ENCODE data around the gene RHOC. TPM values are rescaled to one million over a fixed set of nuclear protein-coding genes. Genes with fewer than 3 reads are reported as not detected.

Gene RHOC
- total and polyA plus RNA-seq, 4 experiments from 2014 or later, result 6.1 to 26.4 (median 12.4) TPM

DNA sequence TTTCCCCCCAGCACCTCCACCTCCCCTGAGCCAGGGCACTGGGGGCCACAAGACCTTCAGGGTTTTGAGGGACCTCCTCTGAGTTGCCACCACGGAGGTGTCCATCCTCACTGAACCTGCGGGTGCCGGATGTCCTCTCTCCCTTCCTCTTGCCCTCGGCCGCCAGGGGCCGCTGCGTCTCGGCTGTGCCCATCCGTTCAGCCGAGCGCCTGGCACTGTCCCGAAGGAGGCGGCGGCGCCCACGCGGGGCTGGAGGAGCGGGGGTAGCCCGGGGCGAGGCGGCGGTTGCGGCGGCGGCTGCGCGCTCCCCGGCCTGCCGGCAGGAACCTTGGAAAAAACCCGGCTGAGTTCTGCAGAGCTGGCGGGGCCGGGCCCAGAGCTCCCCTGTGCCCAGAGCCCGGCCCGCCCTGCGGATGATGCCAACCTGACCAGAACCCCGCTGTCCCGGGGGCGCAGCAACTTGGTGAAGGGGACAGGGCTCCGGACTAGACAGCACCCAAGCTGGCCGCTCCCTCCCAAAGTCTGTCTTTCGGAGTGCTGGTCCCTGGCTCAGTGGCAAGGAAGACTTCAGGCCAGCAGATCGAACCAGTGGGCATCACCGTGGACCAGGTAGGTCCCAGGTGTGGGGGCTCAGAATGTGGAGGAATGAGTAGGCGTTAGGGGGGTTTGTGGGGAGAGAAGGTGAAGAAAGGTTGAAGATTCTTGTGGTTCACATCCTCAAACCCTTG, 11.9 kb upstream of the RHOC start:
- peak; percentile 62 to 68 (median 65) for DNase-seq
- Histone ChIP-seq H3K9me3 (ENCODE audit: control insufficient read depth in 1 of 2, low read length in 2 of 2) (no peaks in the 10 kb centered on the region), H3K4me3 (ENCODE audit: low read length in 2 of 2) (no peak overlapping the region), H3K36me3 (ENCODE audit: insufficient read depth, low read length) (no peaks in the 10 kb centered on the region), H3K27me3 (ENCODE audit: insufficient read depth, low read length) (peaks cover 11% of the 10 kb centered on the region), H3K4me1 (ENCODE audit: insufficient read depth, low read length) (peaks cover 26% of the 10 kb centered on the region), H3K27ac (ENCODE audit: low read depth, low read length) (no peak overlapping the region)
- ChIA-PET POLR2A (ENCODE audit: partially characterized antibody) (no interaction called here), CTCF (ENCODE audit: partially characterized antibody) (interaction anchor here (0.6 to 6.8 kb wide), 22 partner anchors 7 to 1031 kb away, joined by 3 to 66 read pairs (median 4); partner anchors contain the start of genes LRIG2 and RHOC)
- Mint-ChIP-seq H3K36me3 (no peaks in the 10 kb centered on the region), H3K27me3 (peaks cover 7% of the 10 kb centered on the region in 2 donors), H3K9me3 (no peaks in the 10 kb centered on the region), H3K4me1 (peaks cover 15 to 39% (median 26%) of the 10 kb centered on the region in 4 donors), H3K27ac (peak overlapping the region in 1 of 7 donors; percentile 42), H3K4me3 (peak overlapping the region in 3 of 8 donors; percentile 62 to 83 (median 70))
- intact Hi-C loops (cut with micrococcal nuclease), result loop anchor here (5.0 kb wide), 1 partner anchor 673 kb away; the partner anchor contains the start of gene MAGI3

DNA sequence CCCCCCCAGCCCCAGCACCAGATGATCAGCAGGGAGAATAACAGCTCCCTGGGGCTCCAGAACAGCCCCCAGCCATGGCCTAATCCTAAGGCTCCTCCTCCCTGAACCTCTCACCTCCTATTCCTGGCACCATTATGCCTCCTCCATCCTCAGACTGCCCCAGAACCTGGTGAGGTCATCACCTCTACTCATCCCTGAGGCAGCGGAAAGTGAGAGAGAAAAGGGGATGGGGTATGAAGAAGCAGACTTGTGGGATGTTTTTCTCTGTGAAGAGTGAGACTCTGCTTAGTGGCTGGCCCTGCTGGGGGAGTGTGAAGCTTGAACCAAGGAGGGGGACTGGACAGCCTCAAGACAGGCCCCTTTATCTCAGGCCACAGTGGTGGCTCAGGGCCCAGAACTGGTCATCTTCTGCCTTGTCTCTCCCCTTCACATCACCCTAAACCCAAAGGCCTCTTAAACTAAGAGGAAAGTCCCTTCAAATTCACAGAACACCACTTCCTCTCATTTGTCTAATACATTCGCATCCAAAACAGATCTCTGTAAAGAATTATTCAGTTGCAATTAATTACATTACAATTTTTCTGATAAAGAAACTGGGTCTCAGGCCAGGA, 10.4 kb upstream of the RHOC start:
- no peaks in the 10 kb centered on the region for H3K36me3 ChIP-seq (ENCODE audit: insufficient read depth, low read length)
- peak overlapping the region in 1 of 8 donors; percentile 57 for H3K4me3 Mint-ChIP-seq
- H3K9me3 Mint-ChIP-seq, result no peaks in the 10 kb centered on the region
- H3K4me3 ChIP-seq (ENCODE audit: low read length in 2 of 2), result no peak overlapping the region
- peaks cover 2 to 5% of the 10 kb centered on the region in 2 donors for H3K27me3 Mint-ChIP-seq
- CTCF ChIA-PET (ENCODE audit: partially characterized antibody), result interaction anchor here (0.6 to 6.8 kb wide), 24 partner anchors 9 to 962 kb away, joined by 3 to 66 read pairs (median 8); partner anchors contain the start of genes LRIG2, MOV10, RHOC and SLC16A1
- H3K27me3 ChIP-seq (ENCODE audit: insufficient read depth, low read length), result peaks cover 11% of the 10 kb centered on the region
- H3K27ac Mint-ChIP-seq, result peak overlapping the region in 2 of 7 donors; percentile 25 to 82
- POLR2A ChIA-PET (ENCODE audit: partially characterized antibody), result interaction anchor here (3.8 kb wide), 1 partner anchor 356 kb away, joined by 31 read pairs; the partner anchor contains the start of gene LRIG2
- no peak overlapping the region for H3K27ac ChIP-seq (ENCODE audit: low read depth, low read length)
- no peaks in the 10 kb centered on the region for H3K36me3 Mint-ChIP-seq
- peaks cover 22% of the 10 kb centered on the region for H3K4me1 ChIP-seq (ENCODE audit: insufficient read depth, low read length)
- H3K9me3 ChIP-seq (ENCODE audit: control insufficient read depth in 1 of 2, low read length in 2 of 2), result no peaks in the 10 kb centered on the region
- DNase-seq, result no peak
- peaks cover 12 to 29% (median 19%) of the 10 kb centered on the region in 4 donors for H3K4me1 Mint-ChIP-seq
- intact Hi-C loops (cut with micrococcal nuclease), result loop anchor here (2.0 to 5.0 kb wide), 2 partner anchors 355 to 675 kb away; partner anchors contain the start of genes LRIG2 and MAGI3

DNA sequence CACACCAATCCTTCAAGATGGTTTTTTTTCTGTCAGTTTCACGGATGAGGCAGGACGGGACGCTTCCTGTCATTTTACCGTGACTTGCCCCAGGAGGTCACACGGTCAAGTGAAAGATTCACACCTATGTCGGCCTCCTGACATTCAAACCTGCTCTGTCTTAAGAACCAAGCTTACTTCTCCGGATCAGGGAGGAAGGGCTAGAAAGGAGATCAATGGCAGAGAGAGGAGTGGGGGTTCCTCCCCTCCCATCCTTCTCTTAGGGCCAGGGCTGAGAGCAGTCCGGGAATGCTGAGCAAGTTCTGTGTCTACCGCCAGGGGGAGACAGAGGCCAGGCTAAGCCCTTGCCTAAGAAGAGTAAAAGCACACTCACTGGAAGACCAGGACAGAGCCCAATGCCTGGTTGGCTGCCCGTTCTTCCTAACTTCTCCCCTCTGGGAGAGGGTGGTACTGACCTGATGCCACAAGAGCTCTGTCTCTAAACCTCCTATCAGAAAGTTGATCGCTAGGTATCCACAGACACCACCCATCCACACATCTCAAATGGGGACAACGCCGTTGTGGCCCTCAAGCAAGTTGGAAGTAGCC, 9.3 kb upstream of the RHOC start:
- peaks cover 0 to 1% of the 10 kb centered on the region in 2 donors for H3K27me3 Mint-ChIP-seq
- no peaks in the 10 kb centered on the region for H3K36me3 ChIP-seq (ENCODE audit: insufficient read depth, low read length)
- H3K9me3 ChIP-seq (ENCODE audit: control insufficient read depth in 1 of 2, low read length in 2 of 2), result no peaks in the 10 kb centered on the region
- CTCF ChIA-PET (ENCODE audit: partially characterized antibody), result interaction anchor here (0.7 to 6.8 kb wide), 48 partner anchors 8 to 1236 kb away, joined by 3 to 66 read pairs (median 4); partner anchors contain the start of genes CTTNBP2NL, LRIG2, MOV10 and RHOC
- H3K4me3 Mint-ChIP-seq, result peak overlapping the region; percentile 81 to 96 (median 93)
- peak overlapping the region; percentile 66 to 96 (median 93) for H3K27ac Mint-ChIP-seq
- peak; percentile 72 to 80 (median 76) for DNase-seq
- peak overlapping the region; percentile 58 to 72 for H3K4me3 ChIP-seq (ENCODE audit: low read length in 2 of 2)
- no peaks in the 10 kb centered on the region for H3K36me3 Mint-ChIP-seq
- H3K27ac ChIP-seq (ENCODE audit: low read depth, low read length), result peak overlapping the region; percentile 43
- intact Hi-C loops (cut with micrococcal nuclease), result loop anchor here (1.0 to 5.0 kb wide), 7 partner anchors 88 to 962 kb away; partner anchors contain the start of genes LRIG2 and MAGI3
- no peaks in the 10 kb centered on the region for H3K9me3 Mint-ChIP-seq
- H3K4me1 ChIP-seq (ENCODE audit: insufficient read depth, low read length), result peaks cover 22% of the 10 kb centered on the region
- H3K27me3 ChIP-seq (ENCODE audit: insufficient read depth, low read length), result peaks cover 11% of the 10 kb centered on the region
- H3K4me1 Mint-ChIP-seq, result peaks cover 12 to 29% (median 19%) of the 10 kb centered on the region in 4 donors
- POLR2A ChIA-PET (ENCODE audit: partially characterized antibody), result interaction anchor here (0.7 to 3.8 kb wide), 10 partner anchors 14 to 1213 kb away, joined by 3 to 44 read pairs (median 8); partner anchors contain the start of genes CAPZA1, HIPK1, LRIG2 and MOV10

DNA sequence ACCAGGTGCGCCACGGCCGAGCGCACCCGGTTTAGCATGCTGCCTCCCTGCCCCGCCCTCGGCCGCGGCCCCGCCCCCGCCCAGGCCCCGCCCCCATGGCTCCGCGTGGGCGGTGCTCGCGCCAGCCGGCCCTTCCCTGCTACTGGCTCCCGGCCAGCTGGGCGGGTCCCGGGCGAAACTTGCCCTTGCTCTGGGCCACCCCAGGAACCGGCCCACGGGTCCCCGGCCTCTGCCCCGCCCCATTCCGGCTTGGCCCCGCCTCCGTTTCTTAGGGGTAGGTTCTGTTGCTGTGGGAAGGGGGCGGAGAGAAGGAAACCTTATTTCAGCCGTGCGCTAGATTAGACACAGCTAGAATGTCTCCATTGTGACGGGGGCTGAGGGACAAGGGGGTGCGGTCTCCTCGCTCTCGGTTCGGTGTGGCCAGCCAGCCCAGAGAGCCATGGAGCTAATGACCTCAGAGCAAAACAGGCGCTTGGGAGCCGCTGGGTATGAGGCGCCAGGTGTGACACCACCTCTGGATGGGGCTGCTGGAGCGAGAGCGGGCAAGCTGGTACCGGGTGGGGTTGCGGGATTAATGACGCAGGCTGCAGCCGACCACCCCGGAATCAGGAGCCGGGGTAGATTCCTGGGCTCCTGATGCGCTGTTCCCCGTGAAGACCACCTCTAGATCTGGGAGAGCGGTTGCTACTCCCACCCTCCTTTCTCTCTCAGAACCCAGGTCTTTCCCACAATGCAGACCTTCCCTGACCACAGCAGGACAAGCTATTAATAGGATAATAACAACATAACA, 8.5 kb upstream of the RHOC start, which contains the start of gene PPM1J:
Gene PPM1J, minus strand, starts transcription at position 69 of the 790 bp plus-strand sequence. Its CDS starts 31 bp downstream, at position 38.
- ChIA-PET POLR2A (ENCODE audit: partially characterized antibody) (interaction anchor here (0.7 to 3.8 kb wide), 17 partner anchors 13 to 1213 kb away, joined by 3 to 44 read pairs (median 4); partner anchors contain the start of genes CAPZA1, HIPK1, LRIG2 and MOV10), CTCF (ENCODE audit: partially characterized antibody) (interaction anchor here (0.6 to 6.8 kb wide), 51 partner anchors 7 to 1237 kb away, joined by 3 to 66 read pairs (median 4); partner anchors contain the start of genes CTTNBP2NL, LRIG2, MOV10 and RHOC)
- Histone ChIP-seq H3K9me3 (ENCODE audit: control insufficient read depth in 1 of 2, low read length in 2 of 2) (no peaks in the 10 kb centered on the region), H3K36me3 (ENCODE audit: insufficient read depth, low read length) (no peaks in the 10 kb centered on the region), H3K27me3 (ENCODE audit: insufficient read depth, low read length) (peaks cover 8% of the 10 kb centered on the region), H3K4me1 (ENCODE audit: insufficient read depth, low read length) (peaks cover 22% of the 10 kb centered on the region), H3K4me3 (ENCODE audit: low read length in 2 of 2) (peak within 1 kb of the TSS; percentile 58 to 72), H3K27ac (ENCODE audit: low read depth, low read length) (peak within 1 kb of the TSS; percentile 43)
- Mint-ChIP-seq H3K36me3 (no peaks in the 10 kb centered on the region), H3K9me3 (no peaks in the 10 kb centered on the region), H3K27me3 (peaks cover 0 to 2% of the 10 kb centered on the region in 2 donors), H3K27ac (peak within 1 kb of the TSS; percentile 81 to 96 (median 93)), H3K4me1 (peaks cover 12 to 29% (median 19%) of the 10 kb centered on the region in 4 donors), H3K4me3 (peak within 1 kb of the TSS; percentile 81 to 96 (median 93))
- intact Hi-C loops (cut with micrococcal nuclease), result loop anchor here (1.0 to 5.0 kb wide), 10 partner anchors 41 to 1097 kb away; partner anchors contain the start of genes LRIG2, MAGI3, MOV10 and RSBN1
- DNase-seq, result peak; percentile 96 to 97 (median 97)

DNA sequence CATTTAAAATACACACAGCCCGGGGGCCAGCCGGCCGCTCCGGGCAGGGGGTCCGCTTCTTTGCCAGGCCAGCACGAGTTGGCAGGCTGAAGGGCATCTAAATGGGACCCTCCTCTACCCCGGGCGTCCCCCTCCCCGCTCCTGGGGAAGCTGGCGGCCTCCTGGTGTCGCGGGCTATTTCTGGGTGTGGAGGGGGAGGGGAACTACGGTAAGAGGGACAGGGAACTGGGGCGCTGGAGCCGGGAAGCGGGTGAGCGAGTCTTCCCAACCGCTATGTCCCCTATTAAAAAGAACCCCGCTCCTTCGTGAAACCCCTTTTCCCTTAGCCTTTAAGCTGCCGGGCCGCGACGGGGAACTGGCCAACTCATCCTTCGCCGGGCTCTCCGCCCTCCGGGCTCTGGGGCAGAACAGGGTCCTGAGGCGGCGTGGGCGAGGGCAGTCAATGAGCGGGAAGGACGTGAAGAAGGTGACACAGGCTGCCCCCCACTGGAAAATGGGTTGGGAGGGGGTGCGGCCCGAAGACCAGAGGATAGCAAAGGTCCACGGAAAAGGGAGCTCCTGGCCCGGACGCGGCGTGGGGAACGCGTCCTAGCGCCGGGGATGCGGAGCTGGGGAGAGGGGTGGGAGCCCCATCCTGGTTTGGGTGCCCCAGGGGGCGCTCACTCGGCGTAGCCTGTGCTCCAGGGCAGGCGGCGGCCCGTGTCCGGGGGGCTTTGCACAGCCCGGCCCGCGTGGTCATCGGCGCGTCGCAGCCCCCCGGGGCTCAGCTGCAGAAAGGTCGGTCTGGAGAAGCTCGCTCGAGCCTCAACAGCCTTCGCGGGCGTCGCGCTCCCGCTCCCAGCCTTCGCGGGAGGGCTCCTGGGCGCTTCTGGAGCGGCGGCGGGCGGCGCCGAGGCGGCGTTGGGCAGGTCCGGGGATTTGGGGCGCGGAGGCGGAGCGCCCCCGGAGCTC, 7.7 kb upstream of the RHOC start:
- ChIA-PET CTCF (ENCODE audit: partially characterized antibody) (interaction anchor here (0.6 to 6.8 kb wide), 31 partner anchors 6 to 965 kb away, joined by 3 to 66 read pairs (median 6); partner anchors contain the start of genes CTTNBP2NL, LRIG2, MOV10 and RHOC), POLR2A (ENCODE audit: partially characterized antibody) (interaction anchor here (0.9 to 3.8 kb wide), 15 partner anchors 12 to 1214 kb away, joined by 3 to 44 read pairs (median 5); partner anchors contain the start of genes CAPZA1, HIPK1, LRIG2 and MOV10)
- Mint-ChIP-seq H3K27ac (peak overlapping the region in 4 of 7 donors; percentile 8 to 57 (median 44)), H3K9me3 (no peaks in the 10 kb centered on the region), H3K36me3 (no peaks in the 10 kb centered on the region), H3K27me3 (peaks cover 0 to 3% of the 10 kb centered on the region in 2 donors), H3K4me1 (peaks cover 12 to 29% (median 19%) of the 10 kb centered on the region in 4 donors), H3K4me3 (peak overlapping the region; percentile 79 to 89 (median 83))
- H3K4me3 ChIP-seq (ENCODE audit: low read length in 2 of 2), result peak overlapping the region in 1 of 2 donors; percentile 72
- peak in 1 of 5 donors; percentile 51 for DNase-seq
- H3K36me3 ChIP-seq (ENCODE audit: insufficient read depth, low read length), result no peaks in the 10 kb centered on the region
- intact Hi-C loops (cut with micrococcal nuclease), result loop anchor here (1.0 to 5.0 kb wide), 4 partner anchors 40 to 1098 kb away; partner anchors contain the start of genes MAGI3, MOV10, RSBN1 and SLC16A1
- no peak overlapping the region for H3K27ac ChIP-seq (ENCODE audit: low read depth, low read length)
- H3K9me3 ChIP-seq (ENCODE audit: control insufficient read depth in 1 of 2, low read length in 2 of 2), result no peaks in the 10 kb centered on the region
- peaks cover 8% of the 10 kb centered on the region for H3K27me3 ChIP-seq (ENCODE audit: insufficient read depth, low read length)
- H3K4me1 ChIP-seq (ENCODE audit: insufficient read depth, low read length), result peaks cover 22% of the 10 kb centered on the region

All from CD4-positive, alpha-beta memory T cell (primary cell).